ENCODE results near the gene PLPP3.

Gene PLPP3

GRCh38 chr1:56561227-56562019, 17.9 kb downstream of the PLPP3 start:
- Histone ChIP-seq H3K4me2 (ENCODE audit: low read length, poor library complexity, severe bottlenecking) (no peak overlapping the region), H3K4ac (ENCODE audit: low read depth in 1 of 2, low read length in 2 of 2) (no peak overlapping the region), H2BK12ac (ENCODE audit: low read length in 2 of 2) (no peak overlapping the region), H2BK15ac (ENCODE audit: low read depth, poor library complexity, severe bottlenecking) (no peak overlapping the region), H3K4me1 (ENCODE audit: control insufficient read depth, insufficient read depth, low read depth, low read length) (no peaks in the 10 kb centered on the region), H3K9me3 (ENCODE audit: control insufficient read depth, low read length) (no peaks in the 10 kb centered on the region), H2BK5ac (ENCODE audit: low read depth, low read length, poor library complexity, severe bottlenecking) (no peak overlapping the region), H4K91ac (ENCODE audit: low read length) (no peak overlapping the region), H4K8ac (ENCODE audit: low read length) (no peak overlapping the region), H3K27me3 (ENCODE audit: control insufficient read depth in 1 of 2, insufficient read depth in 1 of 2, low read length in 2 of 2) (no peaks in the 10 kb centered on the region), H3K27ac (ENCODE audit: low read length, poor library complexity, severe bottlenecking) (no peak overlapping the region), H3K9ac (ENCODE audit: low read length) (peak overlapping the region; percentile 7), H2BK120ac (ENCODE audit: low read depth, low read length) (no peak overlapping the region), H3K36me3 (ENCODE audit: control insufficient read depth in 1 of 2, insufficient read depth in 2 of 2, low read depth in 1 of 2, low read length in 2 of 2) (peaks cover 0 to 72% of the 10 kb centered on the region in 2 experiments), H2AFZ (ENCODE audit: low read depth, low read length) (no peak overlapping the region), H3K4me3 (ENCODE audit: insufficient read depth in 1 of 2, low read depth in 1 of 2, low read length in 2 of 2) (no peak overlapping the region), H2AK5ac (ENCODE audit: low read length, severe bottlenecking) (no peak overlapping the region), H3K14ac (ENCODE audit: low read length in 2 of 2) (no peak overlapping the region), H3K79me1 (replicated peaks; ENCODE audit: low read length, poor library complexity, severe bottlenecking) (no peaks in the 10 kb centered on the region), H3K23ac (ENCODE audit: low read length in 2 of 2) (no peak overlapping the region), H3K18ac (ENCODE audit: low read depth in 1 of 2, low read length in 2 of 2) (no peak overlapping the region)
- no peak for DNase-seq
- WGBS = 91% methylated on average over 5 of the region's 8 CpGs

DNA sequence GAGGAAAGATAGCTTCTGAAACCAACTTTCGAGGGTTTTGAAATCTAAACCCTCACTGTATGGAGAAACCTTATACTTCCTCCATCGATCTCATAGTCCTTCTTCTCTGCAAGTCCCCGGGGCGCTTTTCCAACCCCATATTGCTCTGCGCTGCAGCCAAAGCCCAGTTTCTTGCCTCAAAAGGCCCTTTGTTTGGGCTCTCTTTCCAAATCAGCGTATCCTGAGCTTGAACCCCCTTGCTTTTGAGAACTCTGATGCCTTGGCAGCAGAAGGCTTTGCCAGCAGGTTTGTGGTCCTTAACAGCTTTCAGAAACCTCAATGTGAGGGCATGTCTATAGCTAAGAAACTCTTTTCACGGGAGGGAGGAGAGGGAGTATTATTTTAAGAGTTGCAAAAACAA, 21.6 kb downstream of the PLPP3 start:
- no peak overlapping the region for H3K27ac ChIP-seq (ENCODE audit: low read length, poor library complexity, severe bottlenecking)
- H3K4me3 ChIP-seq (ENCODE audit: insufficient read depth in 1 of 2, low read depth in 1 of 2, low read length in 2 of 2) = no peak overlapping the region
- H2AK5ac ChIP-seq (ENCODE audit: low read length, severe bottlenecking) = no peak overlapping the region
- no peak overlapping the region for H4K91ac ChIP-seq (ENCODE audit: low read length)
- H2BK5ac ChIP-seq (ENCODE audit: low read depth, low read length, poor library complexity, severe bottlenecking) = no peak overlapping the region
- H3K27me3 ChIP-seq (ENCODE audit: control insufficient read depth in 1 of 2, insufficient read depth in 1 of 2, low read length in 2 of 2) = no peaks in the 10 kb centered on the region
- H4K8ac ChIP-seq (ENCODE audit: low read length) = no peak overlapping the region
- H3K4me2 ChIP-seq (ENCODE audit: low read length, poor library complexity, severe bottlenecking) = no peak overlapping the region
- no peak overlapping the region for H3K9ac ChIP-seq (ENCODE audit: low read length)
- no peak overlapping the region for H2BK12ac ChIP-seq (ENCODE audit: low read length in 2 of 2)
- H3K4ac ChIP-seq (ENCODE audit: low read depth in 1 of 2, low read length in 2 of 2) = no peak overlapping the region
- no peak overlapping the region for H3K18ac ChIP-seq (ENCODE audit: low read depth in 1 of 2, low read length in 2 of 2)
- H3K4me1 ChIP-seq (ENCODE audit: control insufficient read depth, insufficient read depth, low read depth, low read length) = no peaks in the 10 kb centered on the region
- no peak overlapping the region for H2BK15ac ChIP-seq (ENCODE audit: low read depth, poor library complexity, severe bottlenecking)
- H3K79me1 ChIP-seq (replicated peaks; ENCODE audit: low read length, poor library complexity, severe bottlenecking) = no peaks in the 10 kb centered on the region
- H3K23ac ChIP-seq (ENCODE audit: low read length in 2 of 2) = no peak overlapping the region
- H2AFZ ChIP-seq (ENCODE audit: low read depth, low read length) = no peak overlapping the region
- H3K36me3 ChIP-seq (ENCODE audit: control insufficient read depth in 1 of 2, insufficient read depth in 2 of 2, low read depth in 1 of 2, low read length in 2 of 2) = peaks cover 0 to 73% of the 10 kb centered on the region in 2 experiments
- no peaks in the 10 kb centered on the region for H3K9me3 ChIP-seq (ENCODE audit: control insufficient read depth, low read length)
- DNase-seq = no peak
- WGBS = 97% methylated on average over 7 of the region's 7 CpGs
- H3K14ac ChIP-seq (ENCODE audit: low read length in 2 of 2) = no peak overlapping the region
- H2BK120ac ChIP-seq (ENCODE audit: low read depth, low read length) = no peak overlapping the region

GRCh38 chr1:56555448-56555847, 23.9 kb downstream of the PLPP3 start:
- DNase-seq = no peak
- Histone ChIP-seq H2BK120ac (ENCODE audit: low read depth, low read length) (no peak overlapping the region), H3K9ac (ENCODE audit: low read length) (no peak overlapping the region), H2AK5ac (ENCODE audit: low read length, severe bottlenecking) (no peak overlapping the region), H3K23ac (ENCODE audit: low read length in 2 of 2) (no peak overlapping the region), H4K8ac (ENCODE audit: low read length) (no peak overlapping the region), H3K4ac (ENCODE audit: low read depth in 1 of 2, low read length in 2 of 2) (no peak overlapping the region), H3K4me2 (ENCODE audit: low read length, poor library complexity, severe bottlenecking) (no peak overlapping the region), H2BK12ac (ENCODE audit: low read length in 2 of 2) (no peak overlapping the region), H3K27ac (ENCODE audit: low read length, poor library complexity, severe bottlenecking) (no peak overlapping the region), H2BK5ac (ENCODE audit: low read depth, low read length, poor library complexity, severe bottlenecking) (no peak overlapping the region), H3K14ac (ENCODE audit: low read length in 2 of 2) (no peak overlapping the region), H2BK15ac (ENCODE audit: low read depth, poor library complexity, severe bottlenecking) (no peak overlapping the region), H2AFZ (ENCODE audit: low read depth, low read length) (no peak overlapping the region), H3K18ac (ENCODE audit: low read depth in 1 of 2, low read length in 2 of 2) (no peak overlapping the region), H3K9me3 (ENCODE audit: control insufficient read depth, low read length) (no peaks in the 10 kb centered on the region), H3K27me3 (ENCODE audit: control insufficient read depth in 1 of 2, insufficient read depth in 1 of 2, low read length in 2 of 2) (no peaks in the 10 kb centered on the region), H3K79me1 (replicated peaks; ENCODE audit: low read length, poor library complexity, severe bottlenecking) (no peaks in the 10 kb centered on the region), H3K36me3 (ENCODE audit: control insufficient read depth in 1 of 2, insufficient read depth in 2 of 2, low read depth in 1 of 2, low read length in 2 of 2) (peaks cover 0 to 87% of the 10 kb centered on the region in 2 experiments), H4K91ac (ENCODE audit: low read length) (no peak overlapping the region), H3K4me1 (ENCODE audit: control insufficient read depth, insufficient read depth, low read depth, low read length) (no peaks in the 10 kb centered on the region), H3K4me3 (ENCODE audit: insufficient read depth in 1 of 2, low read depth in 1 of 2, low read length in 2 of 2) (no peak overlapping the region)
- WGBS = 100% methylated on average over 1 of the region's 2 CpGs

- Histone ChIP-seq H3K36me3 (ENCODE audit: control insufficient read depth in 1 of 2, insufficient read depth in 2 of 2, low read depth in 1 of 2, low read length in 2 of 2) (peaks cover 0 to 90% of the 10 kb centered on the region in 2 experiments), H3K4ac (ENCODE audit: low read depth in 1 of 2, low read length in 2 of 2) (no peak overlapping the region), H4K91ac (ENCODE audit: low read length) (no peak overlapping the region), H3K14ac (ENCODE audit: low read length in 2 of 2) (no peak overlapping the region), H2BK12ac (ENCODE audit: low read length in 2 of 2) (no peak overlapping the region), H2BK5ac (ENCODE audit: low read depth, low read length, poor library complexity, severe bottlenecking) (no peak overlapping the region), H3K18ac (ENCODE audit: low read depth in 1 of 2, low read length in 2 of 2) (no peak overlapping the region), H3K4me3 (ENCODE audit: insufficient read depth in 1 of 2, low read depth in 1 of 2, low read length in 2 of 2) (no peak overlapping the region), H3K27ac (ENCODE audit: low read length, poor library complexity, severe bottlenecking) (no peak overlapping the region), H2AK5ac (ENCODE audit: low read length, severe bottlenecking) (no peak overlapping the region), H3K9ac (ENCODE audit: low read length) (peak overlapping the region; percentile 37), H3K23ac (ENCODE audit: low read length in 2 of 2) (no peak overlapping the region), H3K79me1 (replicated peaks; ENCODE audit: low read length, poor library complexity, severe bottlenecking) (no peaks in the 10 kb centered on the region), H3K4me2 (ENCODE audit: low read length, poor library complexity, severe bottlenecking) (no peak overlapping the region), H3K9me3 (ENCODE audit: control insufficient read depth, low read length) (no peaks in the 10 kb centered on the region), H3K27me3 (ENCODE audit: control insufficient read depth in 1 of 2, insufficient read depth in 1 of 2, low read length in 2 of 2) (no peaks in the 10 kb centered on the region), H2AFZ (ENCODE audit: low read depth, low read length) (no peak overlapping the region), H2BK15ac (ENCODE audit: low read depth, poor library complexity, severe bottlenecking) (no peak overlapping the region), H4K8ac (ENCODE audit: low read length) (no peak overlapping the region), H3K4me1 (ENCODE audit: control insufficient read depth, insufficient read depth, low read depth, low read length) (no peaks in the 10 kb centered on the region), H2BK120ac (ENCODE audit: low read depth, low read length) (no peak overlapping the region)
- DNase-seq = no peak
- WGBS = 100% methylated on average over 1 of the region's 1 CpG
These were observed 26.3 kb downstream of the PLPP3 start for GRCh38 chr1:56553046-56553445.

Data from mesenchymal stem cell (in vitro differentiated cells and primary cell).